ENCODE measurements around the gene GZMH.

GRCh38 chr14:24632761-24633160, 23.3 kb upstream of the GZMH start:
- no peak for TF ChIP-seq POLR2A (IDR thresholded peaks at IDR 0.05)
- no peak for TF ChIP-seq CTCF (IDR thresholded peaks at IDR 0.05)

All from ovary (tissue), 3 donors.